Nephron progenitor cell (in vitro differentiated cells): Measurements from ENCODE around the gene SDS.

Experiments used
- DNase-seq: peaks from one replicate; pipeline ENCODE4 v3.0.0; 2021
- H3K27ac Mint-ChIP-seq: 2 replicates; pipeline ENCODE4 v1.8.0; 2021; ENCODE audit warnings: mild to moderate bottlenecking, moderate library complexity, mixed read lengths
- H3K27me3 Mint-ChIP-seq: 2 replicates; pipeline ENCODE4 v1.8.0; 2021; ENCODE audit warnings: mild to moderate bottlenecking, low read depth, mixed read lengths; ENCODE audit not compliant: poor library complexity
- H3K36me3 Mint-ChIP-seq: 2 replicates; pipeline ENCODE4 v1.8.0; 2021; ENCODE audit warnings: low read depth, mixed read lengths
- H3K4me1 Mint-ChIP-seq: 2 replicates; pipeline ENCODE4 v1.8.0; 2021; ENCODE audit warnings: mixed read lengths
- H3K4me3 Mint-ChIP-seq: 2 replicates; pipeline ENCODE4 v1.8.0; 2021; ENCODE audit warnings: mild to moderate bottlenecking, moderate library complexity, mixed read lengths
- H3K9me3 Mint-ChIP-seq: 2 replicates; pipeline ENCODE4 v1.8.0; 2021; ENCODE audit warnings: mild to moderate bottlenecking, moderate library complexity, mixed read lengths
- CTCF ChIP-seq: fragments of 200-600 bp; sonication (generic); IDR thresholded peaks from 2 replicates; pipeline ENCODE4 v1.5.0; 2021; ENCODE audit warnings: antibody characterized with exemption

The SDS gene

GRCh38 chr12:113438523-113439300 lies 35.0 kb upstream of the SDS start:
- no peak for TF ChIP-seq CTCF
- Mint-ChIP-seq H3K27me3 (peaks cover 20% of the 10 kb centered on the region), H3K4me3 (no peak overlapping the region), H3K4me1 (peaks cover 6% of the 10 kb centered on the region), H3K27ac (no peak overlapping the region), H3K36me3 (no peaks in the 10 kb centered on the region), H3K9me3 (no peaks in the 10 kb centered on the region)
- DNase-seq: no peak

- Mint-ChIP-seq H3K4me3 (no peak overlapping the region), H3K9me3 (no peaks in the 10 kb centered on the region), H3K4me1 (peaks cover 6% of the 10 kb centered on the region), H3K27ac (no peak overlapping the region), H3K36me3 (no peaks in the 10 kb centered on the region), H3K27me3 (peaks cover 12% of the 10 kb centered on the region)
- DNase-seq: no peak
- no peak for TF ChIP-seq CTCF
These were observed 34.0 kb upstream of the SDS start for GRCh38 chr12:113437729-113438100.

- peaks cover 6% of the 10 kb centered on the region for H3K27me3 Mint-ChIP-seq
- no peak for TF ChIP-seq CTCF
- no peaks in the 10 kb centered on the region for H3K36me3 Mint-ChIP-seq
- no peaks in the 10 kb centered on the region for H3K9me3 Mint-ChIP-seq
- DNase-seq: no peak
- no peak overlapping the region for H3K27ac Mint-ChIP-seq
- H3K4me1 Mint-ChIP-seq: peaks cover 6% of the 10 kb centered on the region
- H3K4me3 Mint-ChIP-seq: no peak overlapping the region
These were observed 33.5 kb upstream of the SDS start for GRCh38 chr12:113436993-113437728.

- no peak for TF ChIP-seq CTCF
- Mint-ChIP-seq H3K27ac (no peak overlapping the region), H3K9me3 (no peaks in the 10 kb centered on the region), H3K27me3 (peaks cover 3% of the 10 kb centered on the region), H3K36me3 (no peaks in the 10 kb centered on the region), H3K4me3 (no peak overlapping the region), H3K4me1 (peaks cover 6% of the 10 kb centered on the region)
- no peak for DNase-seq
These were observed 32.9 kb upstream of the SDS start for GRCh38 chr12:113436586-113436985.

GRCh38 chr12:113435367-113435766 lies 31.7 kb upstream of the SDS start:
- H3K4me3 Mint-ChIP-seq: no peak overlapping the region

More at GRCh38 chr12:113435367-113435766, 31.7 kb upstream of the SDS start:
- peaks cover 5% of the 10 kb centered on the region for H3K4me1 Mint-ChIP-seq
- no peaks in the 10 kb centered on the region for H3K36me3 Mint-ChIP-seq
- no peak for DNase-seq
- no peaks in the 10 kb centered on the region for H3K9me3 Mint-ChIP-seq
- no peak for TF ChIP-seq CTCF
- no peak overlapping the region for H3K27ac Mint-ChIP-seq
- peaks cover 8% of the 10 kb centered on the region for H3K27me3 Mint-ChIP-seq
